Fibroblast of skin of abdomen (primary cell): Measurements from ENCODE around the gene HLCS.
A peak's percentile ranks its signal among the peaks of the same experiment; 100 is the strongest.

ENCODE experiments used
- DNase-seq: peaks from one replicate; pipeline ENCODE4 v3.0.0-alpha.2; 2013

Gene HLCS

GRCh38 chr21:36806103-36806502 lies 160.4 kb downstream of the HLCS start:
- DNase-seq: peak; percentile 33

GRCh38 chr21:36804874-36805611 lies 161.4 kb downstream of the HLCS start:
- no peak for DNase-seq

GRCh38 chr21:36803816-36804439 lies 162.5 kb downstream of the HLCS start:
- no peak for DNase-seq

GRCh38 chr21:36803051-36803645 lies 163.3 kb downstream of the HLCS start:
- no peak for DNase-seq

- DNase-seq: no peak
Measured at GRCh38 chr21:36800734-36801133, 165.7 kb downstream of the HLCS start.

GRCh38 chr21:36799869-36800268 lies 166.6 kb downstream of the HLCS start:
- DNase-seq: no peak

- no peak for DNase-seq
Measured at GRCh38 chr21:36798491-36798890, 168.0 kb downstream of the HLCS start.

GRCh38 chr21:36796070-36796469 lies 170.4 kb downstream of the HLCS start:
- DNase-seq: no peak

GRCh38 chr21:36792505-36792967 lies 173.9 kb downstream of the HLCS start:
- DNase-seq: no peak

GRCh38 chr21:36791695-36792470 lies 174.6 kb downstream of the HLCS start:
- DNase-seq: no peak

- DNase-seq: no peak
Measured at GRCh38 chr21:36791180-36791579, 175.3 kb downstream of the HLCS start.

GRCh38 chr21:36790616-36791015 lies 175.9 kb downstream of the HLCS start:
- peak; percentile 8 for DNase-seq

- DNase-seq: no peak
Measured at GRCh38 chr21:36788120-36788638, 178.3 kb downstream of the HLCS start.

GRCh38 chr21:36786186-36786585 lies 180.3 kb downstream of the HLCS start:
- DNase-seq: no peak

- no peak for DNase-seq
Measured at GRCh38 chr21:36785615-36786014, 180.9 kb downstream of the HLCS start.

GRCh38 chr21:36784947-36785346 lies 181.5 kb downstream of the HLCS start:
- no peak for DNase-seq

- DNase-seq: peak; percentile 36
Measured at GRCh38 chr21:36783612-36784374, 182.7 kb downstream of the HLCS start.

- no peak for DNase-seq
Measured at GRCh38 chr21:36780861-36781260, 185.6 kb downstream of the HLCS start.

- peak; percentile 39 for DNase-seq
Measured at GRCh38 chr21:36776981-36777617, 189.4 kb downstream of the HLCS start.

- no peak for DNase-seq
Measured at GRCh38 chr21:36773995-36774394, 192.5 kb downstream of the HLCS start.

GRCh38 chr21:36773117-36773516 lies 193.4 kb downstream of the HLCS start:
- DNase-seq: peak; percentile 74
